Esophagus squamous epithelium (tissue), 5 donors: ENCODE data around the gene CORO7. TPM values are rescaled to one million over a fixed set of nuclear protein-coding genes. Genes with fewer than 3 reads are reported as not detected.

ENCODE experiments used
- DNase-seq: peaks from one replicate; lab custom pipeline; 2025; lab: John Stamatoyannopoulos, UW
- H3K27ac ChIP-seq, 4 donors: fragments of 200-600 bp; sonication (generic); one replicate each; pipeline ENCODE4 v1.5.1; 2016 to 2019; ENCODE audit warnings: mild to moderate bottlenecking in 1 of 4
- H3K27me3 ChIP-seq, 4 donors: fragments of 200-600 bp; sonication (generic); 1 replicate in 3 of 4; 2 replicates in 1 of 4; pipeline versions ENCODE4 v1.5.1 to v1.6.0; 2017 to 2021; ENCODE audit warnings: antibody characterized with exemption in 1 of 4
- H3K36me3 ChIP-seq, 3 donors: fragments of 200-600 bp; sonication (generic); one replicate each; pipeline ENCODE4 v1.5.1; 2016 to 2019
- H3K4me1 ChIP-seq, 3 donors: fragments of 200-600 bp; sonication (generic); one replicate each; pipeline ENCODE4 v1.5.1; 2017 to 2019
- H3K4me3 ChIP-seq, 4 donors: fragments of 200-600 bp; sonication (generic); 1 replicate in 3 of 4; 2 replicates in 1 of 4; pipeline ENCODE4 v1.5.1; 2016 to 2019; ENCODE audit warnings: mild to moderate bottlenecking in 2 of 4, moderate library complexity in 1 of 4
- H3K9me3 ChIP-seq, 3 donors: fragments of 200-600 bp; sonication (generic); one replicate each; pipeline ENCODE4 v1.5.1; 2016 to 2019
- POLR2A ChIP-seq, 4 donors: fragments of 450-650 bp; IDR thresholded peaks; one replicate each; pipeline ENCODE4 v1.6.1; 2017; ENCODE audit warnings: antibody characterized with exemption in 4 of 4, mild to moderate bottlenecking in 4 of 4, moderate library complexity in 3 of 4
- WGBS, 2 donors: methylation state at CpG; one replicate each; pipeline ENCODE4 v1.1.5; 2018; 5-methylcytosine and 5-hydroxymethylcytosine counted together
- intact Hi-C: fragments of 100-400 bp; cut with DNase I; formaldehyde crosslinking; loops from one replicate; pipeline ENCODE4 v1.15.0; 2022
- total RNA-seq, 4 donors: library from RNA; depleted of rRNA; stranded (reverse); fragments of >200 nt; gene quantifications; one replicate each; pipeline ENCODE4 v1.1.0, GENCODE V29; 2016
- TF ChIP-seq, protein P1 (sequence below), 6 experiments: fragments of 450-650 bp in 4 of 6; fragments of 200-600 bp in 2 of 6; sonication (generic) in 2 of 6; IDR thresholded peaks; one replicate each; pipeline ENCODE4 v1.5.1; 2016 to 2019; ENCODE audit warnings: antibody characterized with exemption in 6 of 6, mild to moderate bottlenecking in 4 of 6, moderate library complexity in 4 of 6
- donor health status: DM: yes; HTN: yes; CAD: no.

CORO7 gene
- total RNA-seq, 4 donors from 2014 or later: 15.8 to 25.9 (median 17.8) TPM

- 92 to 100% methylated on average over 4 to 5 of the region's 19 CpGs for WGBS, 2 donors
- H3K9me3 ChIP-seq: no peaks in the 10 kb centered on the region
- peaks cover 5 to 70% (median 5%) of the 10 kb centered on the region in 3 donors for H3K36me3 ChIP-seq
- no peak for DNase-seq
- H3K27me3 ChIP-seq: no peaks in the 10 kb centered on the region
- no peak overlapping the region for H3K4me3 ChIP-seq
- no peak for TF ChIP-seq POLR2A (IDR thresholded peaks at IDR 0.05)
- TF ChIP-seq, protein P1, sequence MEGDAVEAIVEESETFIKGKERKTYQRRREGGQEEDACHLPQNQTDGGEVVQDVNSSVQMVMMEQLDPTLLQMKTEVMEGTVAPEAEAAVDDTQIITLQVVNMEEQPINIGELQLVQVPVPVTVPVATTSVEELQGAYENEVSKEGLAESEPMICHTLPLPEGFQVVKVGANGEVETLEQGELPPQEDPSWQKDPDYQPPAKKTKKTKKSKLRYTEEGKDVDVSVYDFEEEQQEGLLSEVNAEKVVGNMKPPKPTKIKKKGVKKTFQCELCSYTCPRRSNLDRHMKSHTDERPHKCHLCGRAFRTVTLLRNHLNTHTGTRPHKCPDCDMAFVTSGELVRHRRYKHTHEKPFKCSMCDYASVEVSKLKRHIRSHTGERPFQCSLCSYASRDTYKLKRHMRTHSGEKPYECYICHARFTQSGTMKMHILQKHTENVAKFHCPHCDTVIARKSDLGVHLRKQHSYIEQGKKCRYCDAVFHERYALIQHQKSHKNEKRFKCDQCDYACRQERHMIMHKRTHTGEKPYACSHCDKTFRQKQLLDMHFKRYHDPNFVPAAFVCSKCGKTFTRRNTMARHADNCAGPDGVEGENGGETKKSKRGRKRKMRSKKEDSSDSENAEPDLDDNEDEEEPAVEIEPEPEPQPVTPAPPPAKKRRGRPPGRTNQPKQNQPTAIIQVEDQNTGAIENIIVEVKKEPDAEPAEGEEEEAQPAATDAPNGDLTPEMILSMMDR (IDR thresholded peaks at IDR 0.05): no peak
- H3K4me1 ChIP-seq: peaks cover 0 to 11% (median 0%) of the 10 kb centered on the region in 3 donors
- intact Hi-C loops: loop anchor here (5.0 kb wide), 1 partner anchor 44 kb away; no protein-coding TSS in a partner anchor
- no peak overlapping the region for H3K27ac ChIP-seq
These were observed 58.2 kb downstream of the CORO7 start for GRCh38 chr16:4358236-4358635.

DNA sequence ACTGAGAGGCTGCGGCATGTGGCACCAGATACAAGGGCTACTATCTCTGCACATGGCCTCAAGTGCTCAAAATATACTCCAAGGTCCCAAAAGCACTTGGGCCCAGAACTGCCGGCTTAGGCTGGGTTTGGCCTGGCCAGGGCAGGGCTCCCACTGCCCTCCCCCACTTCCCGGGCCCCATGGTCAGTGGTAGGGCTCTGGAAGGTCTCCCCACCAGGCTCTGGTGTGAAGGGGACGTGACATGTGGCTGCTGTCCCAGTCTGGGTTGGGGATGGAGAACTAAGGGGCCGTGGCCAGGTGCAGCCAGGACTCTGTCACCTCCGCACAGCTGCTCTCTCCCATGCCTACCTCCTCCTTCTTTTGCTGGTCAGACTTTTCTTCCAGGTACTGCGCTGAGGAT, 59.6 kb downstream of the CORO7 start:
- TF ChIP-seq POLR2A (IDR thresholded peaks at IDR 0.05): no peak
- TF ChIP-seq, protein P1 (IDR thresholded peaks at IDR 0.05): no peak

GRCh38 chr16:4354512-4355409, 61.6 kb downstream of the CORO7 start:
- Histone ChIP-seq H3K27me3 (no peaks in the 10 kb centered on the region), H3K27ac (no peak overlapping the region), H3K4me3 (no peak overlapping the region), H3K36me3 (peaks cover 0 to 39% (median 0%) of the 10 kb centered on the region in 3 donors), H3K4me1 (peaks cover 8 to 22% (median 10%) of the 10 kb centered on the region in 3 donors), H3K9me3 (no peaks in the 10 kb centered on the region)
- intact Hi-C loops: loop anchor here (5.0 kb wide), 1 partner anchor 48 kb away; no protein-coding TSS in a partner anchor
- TF ChIP-seq, protein P1 (IDR thresholded peaks at IDR 0.05): no peak
- TF ChIP-seq POLR2A (IDR thresholded peaks at IDR 0.05): no peak
- DNase-seq: no peak
- WGBS, 2 donors: 90 to 93% methylated on average over 16 to 19 of the region's 20 CpGs

More for the DNA sequence above, 59.6 kb downstream of the CORO7 start:
- intact Hi-C loops: loop anchor here (5.0 kb wide), 1 partner anchor 45 kb away; no protein-coding TSS in a partner anchor
- no peaks in the 10 kb centered on the region for H3K27me3 ChIP-seq
- peaks cover 0 to 5% (median 0%) of the 10 kb centered on the region in 3 donors for H3K4me1 ChIP-seq
- no peak overlapping the region for H3K4me3 ChIP-seq
- DNase-seq: no peak
- peaks cover 2 to 56% (median 5%) of the 10 kb centered on the region in 3 donors for H3K36me3 ChIP-seq
- no peak overlapping the region for H3K27ac ChIP-seq
- 91 to 94% methylated on average over 7 of the region's 7 CpGs for WGBS, 2 donors
- H3K9me3 ChIP-seq: no peaks in the 10 kb centered on the region

GRCh38 chr16:4353675-4354074, 62.7 kb downstream of the CORO7 start:
- no peak for TF ChIP-seq POLR2A (IDR thresholded peaks at IDR 0.05)
- TF ChIP-seq, protein P1 (IDR thresholded peaks at IDR 0.05): no peak
- Histone ChIP-seq H3K4me3 (no peak overlapping the region), H3K27ac (no peak overlapping the region), H3K9me3 (no peaks in the 10 kb centered on the region), H3K4me1 (peaks cover 10 to 28% (median 12%) of the 10 kb centered on the region in 3 donors), H3K36me3 (peaks cover 0 to 35% (median 0%) of the 10 kb centered on the region in 3 donors), H3K27me3 (no peaks in the 10 kb centered on the region)
- DNase-seq: no peak
- WGBS, 2 donors: 81 to 82% methylated on average over 4 of the region's 4 CpGs
- intact Hi-C loops: no loop called here

- intact Hi-C loops: no loop called here
- TF ChIP-seq, protein P1 (IDR thresholded peaks at IDR 0.05): no peak
- no peak for TF ChIP-seq POLR2A (IDR thresholded peaks at IDR 0.05)
- 74 to 100% methylated on average over 4 to 5 of the region's 5 CpGs for WGBS, 2 donors
- Histone ChIP-seq H3K36me3 (peaks cover 0 to 27% (median 0%) of the 10 kb centered on the region in 3 donors), H3K4me1 (peaks cover 15 to 36% (median 18%) of the 10 kb centered on the region in 3 donors), H3K27me3 (no peaks in the 10 kb centered on the region), H3K27ac (no peak overlapping the region), H3K9me3 (no peaks in the 10 kb centered on the region), H3K4me3 (no peak overlapping the region)
- DNase-seq: no peak
These were observed 63.6 kb downstream of the CORO7 start for GRCh38 chr16:4352843-4353242.
